Endothelial cell of umbilical vein (primary cell): ENCODE data around the gene GPR34. TPM values are rescaled to one million over a fixed set of nuclear protein-coding genes. Genes with fewer than 3 reads are reported as not detected.

Source experiments
- BruUV-seq: library from RNA; stranded (reverse); fragments of 400-500 nt; replicated peaks from 2 replicates; lab custom pipeline; 2021; lab: Mats Ljungman, UMichigan
- CTCF ChIA-PET: fragments of 300-600, 350-600 bp; sonication (Branson Sonifier 250); formaldehyde crosslinking; loops from one replicate; lab custom pipeline; 2021; ENCODE audit warnings: antibody characterized with exemption, inconsistent platforms; lab: Charles Lee
- POLR2A ChIA-PET: fragments of 300-600, 350-600 bp; sonication (Branson Sonifier 250); formaldehyde crosslinking; loops from one replicate; lab custom pipeline; 2021; ENCODE audit warnings: antibody characterized with exemption, inconsistent platforms; lab: Charles Lee
- DNase-seq: peaks from one replicate; pipeline ENCODE4 v3.0.0-alpha.2; 2011; ENCODE audit warnings: low read depth, low spot score
- FAIRE-seq: peaks from 2 replicates; lab custom pipeline; 2011; peaks lifted over from hg19 to GRCh38; lab: Jason Lieb, UNC
- H2AFZ ChIP-seq: 2 replicates; pipeline ENCODE4 v1.6.0; 2012; ENCODE audit warnings: low read depth, low read length, control low read depth, inconsistent platforms
- H3K27ac ChIP-seq: 2 replicates; pipeline ENCODE4 v1.5.1; 2011; ENCODE audit warnings: low read depth, mild to moderate bottlenecking, control low read depth, low read length, moderate library complexity; ENCODE audit not compliant: insufficient read depth
- H3K27me3 ChIP-seq, 2 experiments: 2 replicates each; pipeline versions ENCODE4 v1.6.0 to v1.6.1; 2011; ENCODE audit warnings: low read length in 2 of 2, mixed read lengths in 1 of 2; ENCODE audit not compliant: control insufficient read depth in 2 of 2, insufficient read depth in 2 of 2
- H3K36me3 ChIP-seq, 2 experiments: 2 replicates in 1 of 2; 3 replicates in 1 of 2; pipeline ENCODE4 v1.5.1; 2011; ENCODE audit warnings: low read length in 2 of 2, mild to moderate bottlenecking in 1 of 2, moderate library complexity in 1 of 2; ENCODE audit not compliant: control insufficient read depth in 2 of 2, insufficient read depth in 2 of 2; ENCODE audit errors: extremely low read depth in 1 of 2
- H3K4me1 ChIP-seq: 3 replicates; pipeline ENCODE4 v1.5.1; 2011; ENCODE audit warnings: mild to moderate bottlenecking, low read length; ENCODE audit not compliant: control insufficient read depth, insufficient read depth; ENCODE audit errors: extremely low read depth
- H3K4me2 ChIP-seq: 2 replicates; pipeline ENCODE4 v1.6.1; 2011; ENCODE audit warnings: low read length, control low read depth, mixed read lengths; ENCODE audit not compliant: insufficient read depth
- H3K4me3 ChIP-seq, 3 experiments: fragments of 200-600 bp in 1 of 3; sonication (generic), shearing (Covaris generic) in 1 of 3; replicated peaks in 1 of 3; 2 replicates each; pipeline ENCODE4 v1.5.1; 2011 to 2016; ENCODE audit warnings: control low read depth in 3 of 3, low read length in 3 of 3, mild to moderate bottlenecking in 2 of 3, inconsistent platforms in 1 of 3, low read depth in 1 of 3, moderate library complexity in 1 of 3; ENCODE audit not compliant: insufficient read depth in 1 of 3
- H3K79me2 ChIP-seq: 2 replicates; pipeline ENCODE4 v1.6.0; 2012; ENCODE audit warnings: low read length, inconsistent platforms; ENCODE audit not compliant: control insufficient read depth, insufficient read depth
- H3K9ac ChIP-seq: replicated peaks from 2 replicates; pipeline ENCODE3; 2011; ENCODE audit warnings: low read length, control low read depth; ENCODE audit not compliant: insufficient read depth; ENCODE audit errors: extremely low read depth
- H3K9me1 ChIP-seq: replicated peaks from 3 replicates; pipeline ENCODE4 v1.6.0; 2011; ENCODE audit warnings: mild to moderate bottlenecking, low read length; ENCODE audit not compliant: control insufficient read depth, insufficient read depth; ENCODE audit errors: extremely low read depth
- H3K9me3 ChIP-seq: replicated peaks from 2 replicates; pipeline ENCODE4 v1.5.1; 2012; ENCODE audit warnings: low read length, inconsistent platforms; ENCODE audit not compliant: control insufficient read depth, insufficient read depth
- H4K20me1 ChIP-seq: replicated peaks from 2 replicates; pipeline ENCODE3; 2011; ENCODE audit warnings: mild to moderate bottlenecking, low read length; ENCODE audit not compliant: control insufficient read depth, insufficient read depth; ENCODE audit errors: extremely low read depth
- EZH2 ChIP-seq: IDR thresholded peaks from 2 replicates; pipeline ENCODE4 v1.6.1; 2012; ENCODE audit warnings: borderline replicate concordance, low read depth, mild to moderate bottlenecking, moderate library complexity, low read length, inconsistent platforms; ENCODE audit not compliant: severe bottlenecking
- FOS ChIP-seq: IDR thresholded peaks from 2 replicates; pipeline ENCODE4 v1.6.1; 2011; ENCODE audit warnings: mild to moderate bottlenecking, low read length, moderate library complexity, borderline replicate concordance; ENCODE audit not compliant: insufficient read depth
- GATA2 ChIP-seq: IDR thresholded peaks from 2 replicates; pipeline ENCODE4 v1.7.0; 2011; ENCODE audit warnings: low read depth, mild to moderate bottlenecking, moderate library complexity, mixed read lengths, low read length; ENCODE audit not compliant: insufficient read length, insufficient read depth
- JUN ChIP-seq: IDR thresholded peaks from 2 replicates; pipeline ENCODE4 v1.6.1; 2011; ENCODE audit warnings: borderline replicate concordance, low read depth; ENCODE audit not compliant: insufficient read length, insufficient read depth
- MAX ChIP-seq: IDR thresholded peaks from 2 replicates; pipeline ENCODE4 v1.6.1; 2011; ENCODE audit not compliant: insufficient read depth, insufficient read length
- MYC ChIP-seq: IDR thresholded peaks from one replicate; pipeline ENCODE4 v1.6.1; 2011; ENCODE audit warnings: mild to moderate bottlenecking, low read depth, low read length
- POLR2A ChIP-seq: IDR thresholded peaks from 2 replicates; pipeline ENCODE4 v1.6.1; 2012; ENCODE audit warnings: low read depth, mild to moderate bottlenecking, control low read depth, low read length
- POLR2AphosphoS5 ChIP-seq: IDR thresholded peaks from 2 replicates; pipeline ENCODE4 v1.6.1; 2012; ENCODE audit warnings: low read depth, mild to moderate bottlenecking, control low read depth, low read length, moderate library complexity; ENCODE audit not compliant: insufficient read depth
- dilution Hi-C: fragments of 300-500 bp; cut with MboI; formaldehyde crosslinking; loops from one replicate; pipeline ENCODE4 v1.15.0; 2019; ENCODE audit warnings: low sequenced_read_pairs; ENCODE audit not compliant: extremely low pct_ligation_motif_present
- intact Hi-C: fragments of 100-400 bp; cut with micrococcal nuclease; formaldehyde crosslinking; loops from one replicate; pipeline ENCODE4 v1.10.0; 2022
- polyA plus RNA-seq, 4 experiments: library from polyadenylated mRNA; depleted of rRNA in 3 of 4; stranded (reverse) in 3 of 4; unstranded in 1 of 4; fragments of >200 nt; gene quantifications; 2 replicates each; pipeline versions ENCODE4 v1.2.1 to v1.2.3, GENCODE V29; 2011 to 2012; ENCODE audit warnings: missing spikeins in 1 of 4
- small RNA-seq: library from RNA; depleted of rRNA; stranded (forward); fragments of <200 nt; gene quantifications from one replicate; pipeline ENCODE3, GENCODE V24; 2012; ENCODE audit warnings: low replicate concordance, low read depth; ENCODE audit not compliant: insufficient read depth, insufficient read length
- total RNA-seq: library from RNA; stranded (reverse); gene quantifications from 2 replicates; pipeline ENCODE4 v1.2.3, GENCODE V29; 2021
- TF ChIP-seq, protein P1 (sequence below), 2 donors: IDR thresholded peaks; 1 replicate in 1 of 2; 2 replicates in 1 of 2; pipeline ENCODE4 v1.5.1; 2011; ENCODE audit warnings: low read length in 2 of 2, mild to moderate bottlenecking in 2 of 2, moderate library complexity in 2 of 2, control low read depth in 1 of 2, inconsistent platforms in 1 of 2, low read depth in 1 of 2; ENCODE audit not compliant: insufficient read depth in 1 of 2; ENCODE audit errors: extremely low read depth in 1 of 2

The GPR34 gene
- total and polyA plus RNA-seq, 2 donors (not counting 3 experiments of a cell fraction or from before 2014, with no cell fraction given): not detected

DNA sequence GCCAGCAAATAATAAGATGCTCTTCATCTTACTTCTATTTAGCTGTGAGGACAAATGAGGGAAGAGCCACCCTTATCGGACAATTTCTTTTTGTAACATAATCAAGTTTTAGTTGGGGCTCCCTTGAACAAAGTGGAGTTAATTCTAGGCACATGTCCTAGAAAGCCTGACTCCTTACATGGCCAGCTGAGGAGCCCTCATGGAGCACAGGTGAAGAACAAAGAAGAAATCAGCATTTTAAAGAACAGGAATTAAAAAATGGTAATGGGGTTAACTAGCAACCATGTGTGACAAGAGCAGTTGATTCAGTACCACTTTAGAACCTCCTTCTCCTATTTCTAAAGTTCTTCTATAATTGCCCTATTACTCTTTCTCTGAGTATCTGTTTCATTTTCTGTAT, 51.1 kb downstream of the GPR34 start:
- dilution Hi-C loops: no loop called here
- DNase-seq (no peak), FAIRE-seq (peak; percentile 57)
- ChIA-PET CTCF (no interaction called here), POLR2A (no interaction called here)
- Histone ChIP-seq H3K9me3 (no peaks in the 10 kb centered on the region), H2AFZ (no peak overlapping the region), H3K4me2 (no peak overlapping the region), H3K27ac (no peak overlapping the region), H3K36me3 (no peaks in the 10 kb centered on the region), H3K9ac (no peak overlapping the region), H4K20me1 (no peaks in the 10 kb centered on the region), H3K79me2 (no peaks in the 10 kb centered on the region), H3K9me1 (no peaks in the 10 kb centered on the region), H3K27me3 (no peaks in the 10 kb centered on the region), H3K4me1 (no peaks in the 10 kb centered on the region), H3K4me3 (no peak overlapping the region)
- intact Hi-C loops: no loop called here
- TF ChIP-seq POLR2AphosphoS5 (no peak), POLR2A (no peak), GATA2 (no peak), JUN (no peak), MYC (no peak), MAX (no peak), EZH2 (no peak), FOS (no peak)
- TF ChIP-seq, protein P1, sequence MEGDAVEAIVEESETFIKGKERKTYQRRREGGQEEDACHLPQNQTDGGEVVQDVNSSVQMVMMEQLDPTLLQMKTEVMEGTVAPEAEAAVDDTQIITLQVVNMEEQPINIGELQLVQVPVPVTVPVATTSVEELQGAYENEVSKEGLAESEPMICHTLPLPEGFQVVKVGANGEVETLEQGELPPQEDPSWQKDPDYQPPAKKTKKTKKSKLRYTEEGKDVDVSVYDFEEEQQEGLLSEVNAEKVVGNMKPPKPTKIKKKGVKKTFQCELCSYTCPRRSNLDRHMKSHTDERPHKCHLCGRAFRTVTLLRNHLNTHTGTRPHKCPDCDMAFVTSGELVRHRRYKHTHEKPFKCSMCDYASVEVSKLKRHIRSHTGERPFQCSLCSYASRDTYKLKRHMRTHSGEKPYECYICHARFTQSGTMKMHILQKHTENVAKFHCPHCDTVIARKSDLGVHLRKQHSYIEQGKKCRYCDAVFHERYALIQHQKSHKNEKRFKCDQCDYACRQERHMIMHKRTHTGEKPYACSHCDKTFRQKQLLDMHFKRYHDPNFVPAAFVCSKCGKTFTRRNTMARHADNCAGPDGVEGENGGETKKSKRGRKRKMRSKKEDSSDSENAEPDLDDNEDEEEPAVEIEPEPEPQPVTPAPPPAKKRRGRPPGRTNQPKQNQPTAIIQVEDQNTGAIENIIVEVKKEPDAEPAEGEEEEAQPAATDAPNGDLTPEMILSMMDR (IDR thresholded peaks at IDR 0.05; ENCODE audit: extremely low read depth in 1 of 2, insufficient read depth in 1 of 2, low read depth in 1 of 2, low read length in 2 of 2): no peak
- BruUV-seq: no TSS peak

Small RNA genes lying within 50 kb of the gene (small RNA-seq; reads per million reads assigned to genes)
- gene RN7SL144P: not detected

Other genes starting within 250 kb of the GPR34 start
- gene NYX, start 241.6 kb upstream of the GPR34 start, total RNA-seq: not detected in 2 replicates
- gene NYX, start 241.6 kb upstream of the GPR34 start, polyA plus RNA-seq: not detected in 2 replicates
- not detected in 2 replicates for gene GPR82, start 35.2 kb downstream of the GPR34 start, total RNA-seq
- gene GPR82, start 35.2 kb downstream of the GPR34 start, polyA plus RNA-seq: not detected in 2 replicates
- gene CASK, start 234.6 kb downstream of the GPR34 start, total RNA-seq: 30.4 and 32.7 TPM in 2 replicates
- 5.7 and 6.4 TPM in 2 replicates for gene CASK, start 234.6 kb downstream of the GPR34 start, polyA plus RNA-seq